ENCODE data around the gene ROBO1.

ROBO1 gene

DNA sequence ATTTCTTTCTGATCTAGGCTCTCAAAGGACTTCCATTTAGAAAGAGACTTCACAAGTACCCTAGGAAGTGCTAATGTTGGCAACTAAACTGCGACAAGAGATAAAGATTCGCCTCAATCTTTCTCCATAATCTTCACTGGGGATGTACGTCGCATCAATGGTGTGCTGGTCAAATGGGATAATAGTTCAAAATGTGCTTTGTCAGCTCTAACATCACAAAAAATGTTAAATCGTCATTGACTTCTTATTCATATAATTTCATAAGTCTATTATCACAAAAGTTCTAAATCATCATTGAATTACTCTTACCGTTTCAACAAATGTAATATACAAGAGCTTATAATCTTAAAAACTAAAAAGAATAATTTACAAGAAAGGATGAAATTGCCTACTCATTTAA lies 727.7 kb downstream of the ROBO1 start:
- DNase-seq = no peak

DNA sequence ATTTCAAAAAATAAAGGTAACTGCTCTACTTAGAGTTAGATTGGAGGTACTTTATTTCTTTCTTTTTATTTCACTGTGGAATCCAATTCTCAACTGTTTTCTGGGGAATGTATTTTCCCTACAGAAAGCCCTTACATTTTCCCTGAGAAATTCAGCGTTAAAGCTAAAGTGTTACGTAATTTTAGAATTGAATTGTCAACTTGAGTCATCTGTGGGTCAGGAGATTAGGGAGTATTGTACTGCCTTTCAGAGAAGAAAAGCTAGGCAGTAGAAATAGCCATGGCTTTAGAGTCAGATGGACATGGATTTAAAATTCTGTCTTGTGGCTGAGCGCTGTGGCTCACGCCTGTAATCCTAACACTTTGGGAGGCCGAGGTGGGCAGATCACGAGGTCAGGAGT lies 728.6 kb downstream of the ROBO1 start:
- DNase-seq = no peak

DNA sequence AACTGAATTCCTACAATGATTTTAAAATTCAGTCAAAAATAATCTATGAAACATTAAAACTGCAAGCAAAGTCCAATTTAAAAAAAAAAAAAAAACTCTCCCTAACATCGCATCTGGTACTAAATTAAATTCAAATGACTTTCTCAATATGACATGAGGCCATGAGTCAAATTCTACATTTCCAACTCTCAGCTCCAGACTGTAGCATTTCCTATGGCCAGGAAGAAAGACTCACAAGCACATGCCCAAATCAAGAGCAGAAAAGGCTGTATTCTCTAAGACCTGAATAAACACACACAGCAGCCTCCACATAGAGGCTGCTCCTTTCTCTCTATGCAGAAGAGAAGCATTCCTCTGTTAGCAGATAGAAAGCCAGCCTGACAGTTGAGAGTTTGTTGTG lies 729.2 kb downstream of the ROBO1 start:
- no peak for DNase-seq

DNA sequence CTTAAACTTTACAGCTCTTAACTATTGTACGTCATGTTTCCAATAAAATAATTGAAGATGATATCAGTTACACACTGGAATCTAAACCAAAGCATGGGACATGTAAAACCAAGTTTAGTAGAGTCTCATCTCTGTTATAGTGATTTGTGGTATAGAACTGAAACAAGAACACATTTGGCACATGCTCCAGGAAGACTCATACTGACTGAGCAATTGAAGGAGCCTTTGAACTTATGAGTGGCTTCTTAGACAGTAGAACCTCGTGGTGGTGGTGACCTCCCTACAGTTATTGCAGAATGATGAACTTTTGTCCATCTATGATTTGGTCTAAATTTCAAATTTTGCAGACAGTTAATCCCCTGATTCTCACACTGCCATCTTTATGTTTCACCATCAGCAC lies 729.7 kb downstream of the ROBO1 start:
- no peak for DNase-seq

DNA sequence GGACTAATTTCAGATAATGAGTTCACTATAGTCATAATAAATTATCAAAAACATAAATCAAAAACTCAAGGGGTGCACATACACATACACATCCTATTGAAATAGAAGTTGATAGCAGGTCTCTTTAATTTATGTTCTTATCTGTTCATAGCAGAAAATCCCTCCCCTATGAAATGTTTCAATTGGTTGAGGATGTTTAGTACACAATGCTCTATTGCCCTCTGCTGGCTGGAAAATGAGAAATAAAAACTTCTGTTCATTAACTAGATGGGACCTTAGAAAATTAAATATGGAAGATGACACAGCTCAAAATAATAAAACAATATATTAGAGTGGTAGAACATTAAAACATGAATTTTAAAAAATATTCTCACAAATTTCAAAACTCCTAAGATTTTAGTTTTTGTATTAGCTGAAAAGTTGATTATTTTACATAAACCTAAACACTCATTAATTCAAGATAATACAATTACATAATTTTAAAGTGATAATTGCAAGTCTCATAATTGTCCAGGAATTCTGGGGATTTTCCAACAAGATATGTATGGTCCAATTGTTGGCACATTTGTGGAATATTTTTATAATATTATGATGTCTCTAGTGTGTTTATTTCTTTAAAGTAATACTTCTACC lies 735.0 kb downstream of the ROBO1 start:
- no peak for DNase-seq

DNA sequence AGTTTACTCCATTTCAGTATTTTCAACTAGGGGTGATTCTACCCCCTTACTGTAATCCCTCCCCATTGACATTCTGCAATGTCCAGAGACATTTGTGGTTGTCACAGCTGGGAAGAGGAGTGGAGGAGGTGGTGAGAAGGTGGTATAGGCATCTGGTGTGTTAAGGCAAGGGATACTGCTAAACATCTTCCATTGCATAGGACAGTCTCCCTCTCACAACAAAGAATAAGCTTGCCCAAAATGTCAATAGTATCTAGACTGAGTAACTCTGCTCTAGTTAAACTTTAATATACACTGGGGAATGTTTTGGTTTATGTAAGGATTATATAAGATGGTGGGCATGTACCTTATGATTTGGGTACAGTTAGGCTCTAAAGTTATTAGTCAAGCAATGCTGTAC lies 737.6 kb downstream of the ROBO1 start:
- no peak for DNase-seq

DNA sequence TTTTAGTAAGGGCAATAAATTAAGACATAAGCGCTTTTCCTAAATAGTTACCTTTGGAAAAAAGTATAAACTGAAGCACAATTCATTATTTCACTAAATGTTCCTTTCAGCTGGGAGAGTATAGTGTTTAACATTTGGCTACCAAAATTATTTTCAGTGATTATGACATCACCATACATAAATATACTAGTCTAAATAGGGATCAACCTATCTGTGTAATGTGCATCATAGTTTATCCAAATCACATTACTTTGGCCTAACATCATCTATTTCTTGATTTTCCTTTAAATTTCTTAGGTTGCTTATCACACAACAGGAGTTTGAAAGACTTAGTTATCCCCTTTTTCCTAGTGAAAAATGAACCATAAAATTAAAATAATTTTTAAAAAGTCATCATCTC lies 738.9 kb downstream of the ROBO1 start:
- DNase-seq = no peak

DNA sequence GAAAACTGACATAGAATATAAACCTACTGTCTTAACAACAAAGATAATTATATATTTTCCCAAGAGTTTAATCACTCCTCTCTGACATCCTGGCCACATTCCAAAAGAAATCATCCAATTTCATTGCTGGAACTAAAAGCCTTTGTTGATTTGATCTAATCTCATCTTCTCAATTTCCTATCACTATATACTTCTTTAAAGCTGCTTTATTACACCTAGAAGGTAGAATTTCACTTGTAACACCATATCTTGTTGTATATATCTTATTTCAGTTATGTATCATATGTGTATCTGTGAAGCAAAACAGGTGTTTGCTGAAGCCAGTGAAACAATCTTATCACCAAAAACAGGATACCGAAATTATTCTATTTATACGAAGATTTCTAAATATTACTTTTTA lies 740.2 kb downstream of the ROBO1 start:
- no peak for DNase-seq

DNA sequence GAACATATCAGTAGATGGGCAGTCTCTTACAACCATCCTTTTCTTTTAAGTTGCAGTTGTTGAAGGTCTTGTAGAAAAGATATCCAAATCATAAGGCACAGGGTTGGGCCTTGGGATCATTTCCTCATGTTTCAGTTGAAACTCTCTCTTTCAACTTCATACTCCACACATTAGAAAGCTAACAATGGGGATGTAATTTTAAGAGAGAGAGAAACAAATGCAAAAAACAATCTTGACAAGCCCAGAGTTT lies 747.9 kb downstream of the ROBO1 start:
- no peak for DNase-seq

DNA sequence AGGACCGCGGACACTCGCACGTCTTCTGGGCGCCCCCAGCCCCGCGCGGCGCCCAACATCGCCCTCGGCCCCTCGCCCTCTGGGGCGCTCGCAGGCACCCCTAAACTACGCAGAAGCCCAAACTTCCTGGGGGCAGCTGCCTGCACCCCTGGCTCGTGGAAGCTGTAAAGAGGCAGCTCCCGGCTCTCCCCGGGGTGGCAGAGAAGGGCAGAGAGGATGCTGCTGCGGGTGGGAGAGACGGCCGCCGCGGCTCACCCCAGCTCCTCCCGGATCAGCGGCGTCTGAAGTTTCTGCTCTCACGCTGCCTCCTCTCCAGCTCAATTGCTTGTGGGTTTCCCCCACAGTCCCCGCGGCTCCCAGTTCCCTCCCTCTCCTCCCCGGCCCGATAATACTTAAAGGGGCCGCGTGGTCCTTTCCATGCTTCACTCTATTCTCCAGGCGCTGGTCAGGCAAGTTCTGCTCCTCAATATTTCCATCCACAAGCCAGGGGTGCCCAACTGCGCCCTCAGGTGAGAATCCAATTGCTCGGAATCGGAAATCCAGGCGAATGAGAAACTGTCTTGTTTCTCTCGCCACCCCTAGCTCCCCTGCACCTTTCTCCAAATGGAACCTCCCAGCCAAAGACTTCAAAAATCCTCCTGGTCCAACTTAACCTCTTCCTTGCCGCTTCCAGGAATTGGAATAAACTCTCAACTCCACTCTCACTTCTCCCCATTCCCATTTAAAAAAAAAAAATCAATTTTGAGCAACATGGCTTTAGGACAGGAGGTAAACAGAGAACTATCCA lies 748.5 kb downstream of the ROBO1 start:
- peak; percentile 67 for DNase-seq

DNA sequence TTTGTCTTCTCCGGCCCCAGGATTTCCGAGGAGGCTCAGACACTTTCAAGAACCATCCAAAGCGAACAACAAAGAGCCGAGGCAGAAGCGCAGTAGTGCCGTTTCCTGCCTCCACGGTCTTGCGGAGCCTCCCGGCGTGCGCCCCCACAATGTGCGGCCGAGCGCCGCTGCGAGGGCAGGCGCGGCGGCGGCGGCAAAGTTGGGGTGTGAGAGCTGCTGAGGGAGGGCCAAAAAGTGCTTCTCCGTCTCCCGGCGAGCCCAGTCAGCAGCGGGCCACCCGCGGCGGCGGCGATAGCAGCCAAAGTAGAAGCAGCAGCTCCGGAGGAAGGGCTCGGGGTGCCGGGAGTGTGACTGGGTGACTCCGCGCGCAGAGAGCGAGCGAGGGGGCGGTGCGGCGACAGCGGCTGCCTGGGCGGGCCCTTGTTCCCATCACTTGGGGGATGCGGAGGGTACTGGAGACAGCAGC lies 749.1 kb downstream of the ROBO1 start:
- no peak for DNase-seq

DNA sequence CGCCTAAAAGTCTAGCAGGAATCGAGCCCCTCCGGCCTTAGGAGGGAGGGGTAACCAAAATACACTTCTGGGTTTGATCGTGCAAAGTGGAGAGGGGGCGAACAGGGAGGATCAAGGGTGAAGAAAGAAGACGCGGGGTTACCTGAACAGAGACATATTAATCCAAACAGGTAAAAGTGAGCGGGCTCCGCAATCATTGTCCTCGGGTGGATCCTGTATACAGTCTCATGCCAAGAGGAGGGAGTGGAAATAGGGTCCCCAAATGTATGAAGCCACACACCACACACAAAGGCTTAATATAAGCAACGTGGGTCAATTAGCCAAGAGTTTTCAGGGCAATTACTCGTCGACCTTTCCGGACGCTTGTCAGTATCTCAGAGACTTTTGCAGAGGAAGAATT lies 749.5 kb downstream of the ROBO1 start:
- DNase-seq = no peak

DNA sequence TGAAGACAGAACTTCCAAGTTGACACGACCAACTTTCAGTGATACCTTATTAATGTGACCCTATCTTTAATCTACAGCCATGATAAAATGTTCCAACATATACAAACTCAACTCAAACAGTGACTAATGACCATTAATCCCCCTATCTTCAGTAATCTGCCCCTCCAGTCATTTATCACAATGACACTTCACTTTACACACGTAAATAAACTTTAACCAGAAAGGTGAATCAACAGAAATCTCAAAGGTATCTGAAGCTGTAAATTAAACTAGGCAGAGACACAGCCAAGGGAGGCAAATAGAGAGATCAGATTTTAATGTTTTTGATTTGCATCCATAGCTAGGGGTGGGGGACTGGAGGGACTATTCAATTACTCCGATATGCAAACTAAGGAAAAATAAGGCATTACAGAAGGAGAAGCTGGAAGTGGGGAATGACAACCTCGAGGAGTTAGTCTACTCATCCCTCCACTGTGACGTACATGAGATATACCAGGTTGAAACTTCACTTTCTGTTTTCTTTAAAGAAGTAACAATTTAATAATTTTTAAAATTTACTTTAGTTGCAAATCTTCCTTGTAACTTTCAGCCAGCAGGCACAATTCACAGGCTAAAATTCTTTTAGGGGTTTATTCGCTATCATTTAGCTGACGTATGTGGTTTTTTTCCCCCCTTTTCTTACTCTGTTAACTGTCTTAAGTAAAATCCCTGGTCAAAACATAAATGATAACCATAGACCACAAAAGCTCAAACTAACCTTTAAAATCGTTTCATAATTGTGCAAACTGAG lies 751.0 kb downstream of the ROBO1 start:
- no peak for DNase-seq

DNA sequence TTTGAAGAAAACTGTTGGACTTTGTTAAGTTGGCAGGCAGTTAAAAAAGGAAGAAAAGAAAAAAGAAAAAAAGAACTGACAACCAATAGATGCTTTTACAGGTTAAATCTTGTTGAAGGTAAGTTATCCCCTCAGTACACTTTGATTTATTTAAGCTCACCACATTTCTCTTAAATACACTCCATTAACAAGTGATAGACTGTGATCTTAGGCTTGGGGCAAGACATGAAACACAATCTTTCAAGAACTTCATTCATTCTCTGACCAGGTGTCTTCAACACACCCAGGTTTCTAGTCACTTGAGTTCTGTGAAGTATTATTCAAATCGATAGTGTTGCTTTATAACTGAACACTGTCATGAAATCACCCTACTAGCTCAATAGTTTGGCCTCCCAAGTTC lies 751.9 kb downstream of the ROBO1 start:
- no peak for DNase-seq

DNA sequence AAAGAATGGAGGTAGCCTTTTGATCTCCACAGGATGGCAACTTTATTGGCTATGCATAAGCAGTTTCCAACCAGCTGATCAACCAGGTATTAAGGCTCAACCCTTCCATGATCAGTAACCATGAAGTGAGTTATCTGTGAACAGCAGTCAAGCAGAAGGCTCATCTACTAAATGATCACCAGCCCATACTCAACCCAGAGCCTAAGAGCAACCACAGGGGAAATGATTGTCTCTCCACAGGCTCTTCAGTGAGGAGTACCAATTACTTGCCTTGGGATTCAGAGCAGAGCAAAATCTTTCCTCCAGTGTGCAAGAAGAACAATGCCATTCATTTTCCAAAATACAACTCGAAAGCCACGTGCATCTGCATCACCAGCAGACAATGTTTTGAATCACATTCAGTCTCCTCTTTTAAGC lies 754.8 kb downstream of the ROBO1 start:
- no peak for DNase-seq

DNA sequence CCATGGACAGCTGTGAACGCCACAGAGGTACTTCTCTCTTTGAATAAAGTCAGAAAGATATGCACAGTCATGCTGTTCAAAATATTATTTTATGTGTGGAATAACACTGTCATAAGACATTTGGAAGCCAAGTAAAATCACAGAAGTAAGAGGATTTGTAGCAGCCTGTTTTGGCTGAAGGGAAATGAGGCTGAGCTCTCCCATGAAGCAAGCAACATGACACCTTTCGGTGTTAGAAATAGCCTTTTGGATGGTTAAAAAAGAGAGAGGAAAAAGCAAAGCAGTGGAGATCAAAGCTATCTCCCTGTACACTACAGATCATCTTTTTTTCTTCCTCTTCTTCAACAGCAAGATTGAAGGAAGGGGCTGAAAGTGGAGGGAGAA lies 755.3 kb downstream of the ROBO1 start:
- DNase-seq = no peak

DNA sequence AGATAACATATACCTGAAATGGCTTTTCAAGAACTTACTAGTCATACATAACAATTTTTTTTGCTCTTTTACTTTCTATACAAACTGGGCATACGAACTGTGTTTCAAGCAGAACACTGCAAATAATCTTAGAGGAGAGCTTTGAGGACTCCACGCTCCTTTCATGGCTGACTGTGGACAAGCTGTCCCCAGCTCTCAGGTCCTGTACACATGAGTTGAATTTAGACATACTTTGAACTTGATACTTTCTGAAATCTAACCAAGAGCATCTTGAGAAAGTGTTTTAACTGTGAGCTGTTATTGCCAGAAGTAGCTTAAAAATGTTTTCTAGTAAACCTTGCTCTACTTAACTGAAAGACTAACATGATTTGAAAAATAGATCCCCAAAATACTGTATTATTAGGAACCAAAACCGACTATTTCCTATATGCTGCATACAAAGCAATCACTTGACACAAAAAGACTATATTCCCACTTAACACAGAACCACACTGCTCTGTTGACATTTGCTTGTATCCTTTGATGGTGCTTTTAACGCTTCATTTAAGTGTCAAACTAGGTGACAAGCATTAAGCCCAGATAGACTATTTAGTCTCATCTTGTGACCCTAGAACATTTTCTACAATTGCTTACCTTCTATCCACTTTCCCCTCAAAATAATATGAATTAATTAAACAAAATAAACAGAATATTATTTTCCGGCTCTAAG lies 755.8 kb downstream of the ROBO1 start:
- no peak for DNase-seq

DNA sequence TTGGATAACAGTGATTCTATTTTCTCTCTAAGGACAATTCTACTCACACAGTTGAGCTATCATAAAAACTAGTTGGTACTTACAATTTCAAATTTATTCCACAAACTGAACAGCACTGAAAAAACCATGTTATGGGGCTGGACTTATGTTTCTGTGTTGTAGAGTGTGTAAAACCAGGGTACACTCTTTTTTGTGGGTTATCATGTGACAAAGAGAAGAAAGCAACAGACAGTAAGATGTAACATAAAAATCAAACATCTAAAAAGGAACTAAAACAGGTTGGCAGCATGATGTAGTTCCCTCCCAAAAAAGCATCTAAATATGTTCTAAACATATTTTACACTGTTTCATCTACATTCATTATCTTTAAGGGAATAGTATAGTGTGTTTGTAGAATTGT lies 757.9 kb downstream of the ROBO1 start:
- DNase-seq = no peak

DNA sequence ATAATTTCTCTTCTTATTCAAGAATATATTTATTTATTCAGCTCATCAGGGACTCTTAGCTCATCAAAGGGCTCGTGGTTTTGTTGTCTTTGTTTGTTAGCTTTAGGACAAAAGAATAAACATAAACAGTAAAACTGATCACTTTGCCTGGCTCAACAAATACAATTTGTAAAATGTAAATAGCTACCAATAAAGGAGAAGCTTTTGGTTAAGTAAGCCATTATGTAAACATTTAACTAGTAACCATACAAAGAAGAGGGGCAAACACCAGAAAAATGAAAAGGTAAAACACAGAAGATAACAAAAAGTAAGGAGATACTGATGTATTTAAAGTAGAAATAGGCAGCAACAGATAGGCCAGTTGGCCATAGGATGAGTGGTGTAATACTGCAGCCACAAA lies 761.7 kb downstream of the ROBO1 start:
- no peak for DNase-seq

DNA sequence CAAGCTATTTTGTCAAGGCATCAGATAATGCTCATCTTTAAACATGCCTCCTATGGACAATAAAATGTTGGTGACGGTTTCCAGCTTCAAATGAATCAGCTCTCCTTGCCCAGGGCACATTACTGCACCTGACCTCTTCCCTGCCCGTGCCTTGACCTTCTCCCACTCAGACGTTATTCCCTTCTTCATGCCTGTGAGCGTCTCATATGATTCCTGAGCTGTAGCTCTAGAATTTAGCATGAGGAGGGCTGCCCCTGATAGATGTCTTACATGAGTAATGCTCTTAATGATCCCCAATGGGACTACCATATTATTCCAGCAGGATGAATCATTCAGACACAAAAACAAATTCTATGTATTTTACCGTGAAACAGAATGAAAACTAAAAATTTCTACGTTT lies 762.7 kb downstream of the ROBO1 start:
- no peak for DNase-seq

DNA sequence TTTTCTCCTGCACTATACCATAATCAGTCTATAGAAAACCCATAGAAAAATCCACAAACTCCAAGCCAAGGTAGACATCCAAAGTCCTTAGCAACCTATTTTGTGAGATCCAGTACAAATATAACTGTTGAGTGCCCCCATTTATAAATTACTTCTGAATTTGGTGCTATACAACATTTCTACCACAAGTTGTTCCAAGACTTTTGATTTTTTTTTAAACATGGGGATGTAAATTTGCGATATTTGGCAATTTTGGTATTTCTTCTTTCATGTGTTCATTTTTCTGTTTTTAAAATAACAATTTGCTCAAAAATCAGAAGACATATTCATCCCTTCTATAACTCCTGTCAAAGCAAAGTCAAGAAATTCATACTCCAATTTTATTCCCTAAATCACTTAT lies 763.8 kb downstream of the ROBO1 start:
- DNase-seq = no peak

DNA sequence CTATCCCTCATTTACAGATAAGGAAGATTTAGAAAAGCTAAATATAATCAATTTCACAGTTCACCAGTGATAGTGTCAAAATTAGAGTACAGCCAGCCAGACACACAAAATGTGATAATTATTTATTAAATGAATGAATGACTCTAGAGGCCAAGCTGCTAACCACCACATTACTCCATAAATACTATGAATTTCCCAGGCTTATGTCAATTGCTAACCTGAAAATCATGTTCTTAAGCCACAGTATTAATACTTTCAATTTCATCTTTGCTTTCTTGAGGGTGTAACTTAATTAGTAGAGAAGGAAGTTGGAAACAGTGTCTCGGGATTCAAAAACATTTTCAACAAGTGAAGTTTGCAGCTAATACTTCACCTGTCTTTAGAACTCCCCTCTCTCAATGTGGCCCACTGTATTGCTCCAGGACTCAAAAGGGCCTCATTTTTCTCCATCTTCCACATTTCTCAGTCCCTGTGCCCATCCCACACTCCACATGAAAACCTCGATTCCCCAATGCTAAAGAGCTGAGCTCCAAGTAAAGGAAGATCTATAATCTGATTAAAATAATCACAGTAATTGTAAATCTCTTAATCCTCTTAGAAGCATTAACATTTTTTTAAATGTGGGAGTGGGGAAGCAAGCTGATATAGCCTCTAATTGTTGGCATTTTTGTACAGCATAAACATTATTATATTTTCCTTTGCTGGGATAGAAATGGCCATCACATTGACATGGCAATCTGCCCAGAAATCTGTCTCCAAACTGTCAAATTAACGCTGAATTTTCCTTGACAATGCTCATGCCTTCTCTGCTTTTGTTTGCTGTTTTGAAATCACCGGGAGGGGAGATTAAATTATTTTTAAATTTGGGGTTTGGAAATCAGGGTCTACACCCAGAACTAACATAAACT lies 765.1 kb downstream of the ROBO1 start:
- DNase-seq = no peak

DNA sequence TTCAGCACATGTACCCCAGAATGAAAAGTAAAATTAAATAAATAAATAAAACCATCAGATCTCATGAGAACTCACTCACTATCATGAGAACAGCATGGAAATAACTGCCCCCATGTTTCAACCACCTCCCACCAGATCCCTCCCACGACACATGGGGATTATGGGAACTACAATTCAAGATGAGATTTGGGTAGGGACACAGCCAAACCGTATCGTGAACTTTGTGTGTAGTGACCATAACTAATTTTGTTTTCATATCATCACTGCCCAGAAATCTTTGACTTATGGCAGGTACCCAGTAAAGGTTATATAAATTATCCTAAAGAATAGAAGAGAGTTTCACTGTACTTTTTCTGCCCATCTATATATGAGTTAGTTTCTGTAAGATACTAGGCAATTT lies 766.5 kb downstream of the ROBO1 start:
- DNase-seq = no peak
